HG02763 (cell line): Measurements from ENCODE around the gene DIPK1A.

Experiments used
- ATAC-seq: cut with Tn5 transposase; IDR thresholded peaks from one replicate; pipeline ENCODE4 v1.9.1; 2021; ENCODE audit warnings: mild to moderate bottlenecking, moderate library complexity; ENCODE audit not compliant: unreplicated experiment

The DIPK1A gene

DNA sequence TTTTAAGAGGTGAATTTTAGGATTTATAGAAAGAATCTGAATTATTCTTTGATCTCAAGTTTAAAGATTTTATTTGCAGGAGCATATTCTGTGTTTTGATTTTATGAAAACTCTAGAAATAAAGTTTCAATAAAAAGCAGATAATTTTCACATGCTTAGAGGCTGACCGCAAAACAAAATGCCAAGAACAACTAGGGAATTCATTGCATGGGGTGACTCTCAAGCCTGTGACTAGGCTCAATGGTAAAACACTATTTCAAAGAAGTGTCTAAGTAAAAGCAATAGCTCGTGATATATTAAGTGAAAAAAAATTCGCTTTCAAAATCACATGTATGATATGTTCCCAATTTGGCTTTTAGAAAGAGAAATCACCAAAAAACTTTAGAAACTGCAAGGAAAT is 79.9 kb downstream of the DIPK1A start:
- ATAC-seq = no peak

DNA sequence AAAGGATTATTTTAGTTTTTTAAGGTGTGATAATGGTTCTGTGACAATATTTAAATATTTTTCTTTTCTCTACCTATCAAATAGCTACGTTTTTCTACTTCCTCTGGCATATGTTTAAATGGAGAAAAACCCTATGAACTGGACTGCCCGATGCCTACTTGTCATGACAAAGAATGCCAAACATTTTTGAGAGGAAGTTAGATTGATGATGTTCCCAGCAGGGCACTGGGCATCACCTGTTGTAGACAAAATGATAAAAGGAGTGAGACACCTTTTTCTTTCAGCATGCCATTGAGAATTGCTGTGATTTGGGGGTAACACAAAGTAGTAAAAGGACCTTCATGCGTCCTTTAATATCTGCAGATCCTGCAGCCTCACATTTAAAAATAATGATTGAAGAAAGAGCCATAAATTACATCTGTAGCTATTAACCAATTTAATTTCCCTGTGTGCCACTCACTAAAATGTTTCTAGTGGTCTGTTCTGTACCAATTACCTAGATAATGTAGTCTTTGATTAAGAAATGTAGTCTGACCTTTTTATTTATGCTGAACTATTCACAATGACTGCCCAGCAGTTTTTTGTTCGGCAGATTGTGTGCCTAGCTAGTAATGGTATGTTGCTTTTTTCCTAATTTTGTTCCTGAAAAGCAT is 81.8 kb downstream of the DIPK1A start:
- ATAC-seq = no peak

DNA sequence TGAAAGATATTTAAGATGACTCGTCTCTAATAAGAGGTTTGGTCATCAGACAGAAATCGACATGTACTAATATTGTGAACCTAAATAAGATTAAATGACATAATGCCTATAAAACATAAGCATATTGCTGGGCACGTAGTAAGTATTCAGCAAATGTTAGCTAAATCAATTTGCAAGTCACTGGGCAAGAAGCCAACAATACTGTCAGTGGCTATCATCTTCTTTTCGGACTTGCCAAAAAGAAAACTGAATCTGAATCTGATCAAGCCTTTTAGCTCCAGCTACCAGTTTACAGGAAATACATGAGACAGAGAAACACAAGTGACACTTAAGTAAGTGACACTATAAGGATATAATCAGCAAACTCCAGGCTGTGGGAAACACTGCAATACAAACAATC is 83.5 kb downstream of the DIPK1A start:
- ATAC-seq = no peak

DNA sequence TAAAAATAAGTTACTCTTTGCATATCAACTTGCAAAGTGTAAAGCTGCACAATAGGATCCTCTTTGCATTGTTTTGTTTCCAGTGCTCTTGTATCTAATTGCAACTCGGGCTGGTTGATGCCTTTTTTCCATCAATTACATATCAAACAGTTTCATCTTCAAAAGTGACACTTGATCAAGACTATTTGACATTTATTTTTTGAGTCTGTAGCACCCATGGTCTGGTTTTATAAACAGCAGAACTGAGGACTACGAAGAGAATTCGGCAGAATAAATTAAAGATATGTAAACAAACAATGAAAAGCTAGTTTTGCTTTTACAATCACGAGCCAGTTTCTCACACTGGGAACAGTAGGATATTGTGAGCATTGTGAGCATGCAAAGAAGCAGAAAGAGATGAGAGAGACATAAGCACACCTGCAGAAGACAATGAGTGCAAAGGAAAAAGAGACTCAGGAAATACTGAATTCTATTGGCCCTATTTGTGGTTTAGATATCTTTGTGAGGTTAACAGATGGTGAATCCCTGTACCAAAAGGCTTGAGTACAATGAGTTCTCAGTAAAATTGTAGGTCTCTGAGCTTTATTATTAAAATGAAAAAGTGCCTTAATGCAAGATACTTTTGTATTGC is 84.1 kb downstream of the DIPK1A start:
- ATAC-seq = no peak

DNA sequence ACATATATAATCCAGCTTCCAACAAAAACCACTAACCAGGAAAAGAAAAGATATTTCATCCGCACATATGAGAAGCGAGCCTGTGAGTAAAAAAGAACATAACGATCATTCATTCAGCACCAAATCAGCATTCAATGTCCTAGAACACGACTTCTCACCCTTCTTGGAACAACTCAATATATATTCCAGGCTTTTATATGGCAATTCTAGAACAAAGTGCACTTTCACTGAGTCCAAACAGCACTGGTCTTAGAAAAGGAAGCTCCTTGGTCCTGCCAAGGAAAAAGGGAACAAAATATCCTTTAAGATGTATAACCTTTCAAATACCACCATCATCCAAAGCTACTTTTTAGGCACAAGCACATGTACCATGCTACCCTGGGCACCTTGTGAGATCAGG is 84.9 kb downstream of the DIPK1A start:
- no peak for ATAC-seq

DNA sequence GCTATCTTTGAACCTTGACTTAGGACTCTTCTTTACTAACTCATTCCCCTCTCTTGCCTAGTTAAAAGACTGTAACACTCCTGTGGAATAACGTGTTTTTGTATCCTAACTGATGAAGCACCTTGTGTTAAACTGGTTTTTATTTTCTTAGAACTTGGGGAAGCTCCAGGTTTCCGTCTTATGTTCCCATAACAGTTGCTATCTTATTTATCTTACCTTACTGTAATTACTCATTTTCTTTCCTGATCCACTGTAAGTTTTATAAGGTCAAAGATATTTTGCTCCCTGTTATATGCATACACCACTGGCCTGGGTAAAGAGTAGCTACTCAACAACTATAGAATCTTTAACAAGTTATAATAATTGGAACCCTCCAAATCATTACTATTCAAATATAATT is 86.3 kb downstream of the DIPK1A start:
- ATAC-seq = no peak

DNA sequence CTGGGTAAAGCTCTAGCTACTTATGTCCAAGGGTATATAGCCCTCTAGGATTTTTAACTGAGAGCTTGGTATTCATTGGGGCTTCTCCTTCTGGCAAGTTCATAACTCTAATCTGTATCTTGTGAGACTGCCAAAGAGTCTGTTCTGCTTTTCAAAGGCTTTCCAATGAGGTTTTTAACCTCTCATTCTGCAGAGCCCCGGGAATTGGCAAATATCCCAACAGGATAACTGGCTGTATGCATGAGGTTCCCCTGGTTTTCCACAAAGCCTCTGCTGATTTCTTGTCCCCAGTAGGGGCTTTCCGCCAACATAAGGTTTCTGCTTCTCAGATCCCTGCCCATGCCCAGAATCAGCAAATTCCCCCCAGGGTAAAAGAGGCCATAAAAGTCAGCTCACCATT is 88.5 kb downstream of the DIPK1A start:
- ATAC-seq = no peak

DNA sequence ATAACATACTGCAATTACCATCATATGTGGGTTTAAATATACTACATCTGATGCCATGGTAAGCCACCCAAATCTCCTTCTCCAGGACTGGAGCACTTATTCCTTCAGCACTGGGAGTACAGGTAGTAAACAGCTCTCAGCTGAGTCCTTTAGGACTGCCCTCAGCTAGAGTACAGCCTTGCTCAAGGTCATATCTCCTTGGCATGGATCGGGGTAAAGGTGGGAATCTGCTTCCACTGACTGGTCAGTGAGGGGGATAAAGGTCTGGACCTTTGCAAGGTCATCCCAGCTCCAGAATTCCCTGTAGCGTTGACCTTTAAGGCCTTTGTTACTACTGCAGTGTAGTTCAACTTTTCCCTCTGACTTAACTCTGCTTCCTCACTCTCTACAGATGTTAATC is 90.7 kb downstream of the DIPK1A start:
- ATAC-seq = no peak

DNA sequence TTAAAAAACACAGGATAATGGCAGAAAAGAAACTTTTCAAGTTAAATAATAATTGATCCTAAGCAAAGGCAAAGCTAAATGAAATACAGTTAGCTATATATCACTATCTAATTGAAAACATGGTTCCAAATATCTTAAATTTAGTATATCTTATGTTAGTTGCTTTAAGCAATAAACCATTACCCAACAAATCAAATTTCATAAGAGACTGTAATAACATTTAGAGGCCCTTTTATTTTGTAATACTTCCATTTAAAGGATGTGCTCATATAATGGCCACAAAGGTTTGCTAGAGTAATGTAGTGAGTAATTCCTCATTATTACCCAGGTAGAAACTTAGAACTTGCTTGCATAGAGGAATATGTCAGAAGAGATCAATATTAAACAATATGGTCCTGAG is 97.1 kb downstream of the DIPK1A start:
- no peak for ATAC-seq

DNA sequence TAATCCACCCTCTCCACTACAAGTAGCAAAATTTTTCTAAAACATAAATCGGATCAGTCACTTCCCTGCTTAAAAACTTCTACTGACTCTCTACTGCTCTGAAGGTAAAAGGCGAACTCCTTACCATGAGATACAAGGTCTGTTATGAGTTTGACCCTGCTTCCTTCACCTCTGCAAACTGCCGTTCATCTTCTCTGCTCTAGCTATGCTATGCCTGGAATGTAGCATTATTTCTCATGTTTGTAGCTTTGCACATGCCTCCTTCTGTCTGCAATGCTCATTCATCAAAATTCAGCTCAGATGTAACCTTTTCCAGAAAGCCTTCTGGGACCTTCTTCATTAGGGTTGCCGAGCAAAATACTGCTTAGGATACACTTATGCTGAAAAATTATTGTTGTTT is 98.7 kb downstream of the DIPK1A start:
- no peak for ATAC-seq

DNA sequence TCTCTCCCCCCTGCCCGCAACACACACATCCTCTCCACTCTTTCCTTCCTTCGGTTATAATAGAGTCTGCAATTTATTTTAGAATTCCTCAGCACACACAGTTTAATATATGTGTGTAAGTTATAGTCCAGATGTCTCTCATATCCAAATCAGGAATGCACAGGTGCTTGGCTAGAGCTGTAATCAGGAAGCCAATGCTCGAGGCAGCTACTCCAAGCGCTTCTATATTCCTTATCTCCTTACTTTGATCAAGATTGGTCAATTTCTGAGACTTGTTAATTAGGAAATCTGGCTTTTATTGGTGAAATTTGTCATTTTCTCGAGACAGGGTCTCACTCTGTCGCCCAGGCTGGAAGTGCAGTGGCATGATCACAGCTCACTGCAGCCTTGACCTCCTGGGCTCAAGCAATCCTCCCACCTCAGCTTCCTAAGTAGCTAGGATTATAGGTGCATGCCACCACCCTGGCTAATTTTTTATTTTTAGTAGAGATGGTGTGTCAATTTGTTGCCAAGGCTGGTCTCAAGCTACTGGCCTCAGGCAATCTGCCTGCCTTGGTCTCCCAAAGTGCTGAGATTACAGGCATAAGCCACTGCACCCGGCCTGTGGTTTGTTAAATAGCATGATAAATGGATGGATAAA is 101.7 kb downstream of the DIPK1A start:
- ATAC-seq = no peak

DNA sequence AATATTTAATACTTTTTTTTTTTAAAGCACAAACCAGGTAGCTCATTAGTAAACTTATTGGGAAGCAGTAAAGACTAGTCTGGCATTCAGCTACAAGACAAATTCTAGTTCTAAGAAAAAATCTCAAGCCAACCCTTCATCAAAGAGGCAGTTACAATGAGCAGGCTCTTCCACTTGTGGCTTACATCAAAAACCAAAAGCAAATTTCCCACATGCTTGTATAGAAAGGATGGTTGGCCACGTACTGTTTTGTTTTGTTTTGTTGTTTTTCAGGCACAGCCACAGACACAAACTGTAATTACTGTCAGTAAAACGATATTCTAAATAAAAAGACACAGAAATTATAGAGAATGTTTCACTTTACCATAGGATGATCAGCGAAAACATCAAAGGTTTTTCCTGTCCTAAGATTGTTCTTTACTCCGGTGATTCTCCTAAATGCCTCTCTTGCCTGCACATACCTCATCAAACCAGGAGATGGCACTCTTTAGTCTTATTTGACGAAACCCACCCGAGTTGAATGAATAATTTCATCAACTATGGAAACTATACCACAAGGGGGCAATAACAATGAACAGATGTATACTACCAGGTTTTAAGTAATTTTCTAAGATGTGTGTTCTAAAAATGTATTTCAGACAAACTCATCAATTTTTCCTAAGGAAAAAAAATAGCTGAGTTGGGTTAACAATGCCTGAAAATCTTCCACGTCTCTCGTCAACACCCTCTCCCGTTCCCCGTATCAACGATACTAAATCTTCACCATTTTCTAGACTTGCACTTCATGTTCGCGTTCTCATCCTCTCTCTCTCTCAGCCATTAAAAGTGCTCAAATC is 102.5 kb downstream of the DIPK1A start:
- ATAC-seq = peak; percentile 65

DNA sequence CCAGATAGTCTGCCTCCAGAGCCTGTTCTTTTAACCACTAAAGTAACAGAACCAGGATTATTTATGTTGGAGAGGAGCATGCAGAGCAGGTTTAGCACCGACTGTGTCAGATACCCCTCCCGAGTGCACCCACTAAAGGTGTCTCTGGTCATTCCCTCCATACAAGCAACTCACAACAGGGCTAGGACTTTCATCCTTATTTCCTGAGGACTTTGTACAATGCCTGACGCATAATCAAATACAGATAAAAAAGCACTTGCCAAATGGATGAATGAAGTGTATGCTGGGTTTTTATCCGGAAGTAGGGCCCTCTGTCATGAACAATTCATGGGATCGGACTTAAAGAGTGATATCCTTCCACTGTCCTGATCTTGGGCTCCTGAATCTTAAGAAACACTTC is 103.4 kb downstream of the DIPK1A start:
- ATAC-seq = no peak

DNA sequence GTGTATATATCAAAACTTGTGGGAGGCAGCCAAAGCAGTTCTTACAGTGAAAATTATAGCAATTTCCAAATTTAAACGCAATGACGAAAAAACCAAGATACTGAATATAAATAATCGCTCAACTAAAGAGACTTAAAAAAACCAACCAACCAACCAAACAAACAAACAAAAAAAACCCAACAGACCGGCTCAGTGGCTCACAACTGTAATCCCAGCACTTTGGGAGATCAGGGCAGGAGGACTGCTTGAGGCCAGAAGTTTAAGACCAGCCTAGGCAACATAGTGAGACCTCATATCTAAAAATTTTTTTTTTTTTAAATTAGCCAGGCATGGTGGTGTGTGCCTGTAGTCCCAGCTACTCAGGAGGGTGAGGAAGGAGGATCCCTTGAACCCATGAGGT is 106.0 kb downstream of the DIPK1A start:
- ATAC-seq = no peak

DNA sequence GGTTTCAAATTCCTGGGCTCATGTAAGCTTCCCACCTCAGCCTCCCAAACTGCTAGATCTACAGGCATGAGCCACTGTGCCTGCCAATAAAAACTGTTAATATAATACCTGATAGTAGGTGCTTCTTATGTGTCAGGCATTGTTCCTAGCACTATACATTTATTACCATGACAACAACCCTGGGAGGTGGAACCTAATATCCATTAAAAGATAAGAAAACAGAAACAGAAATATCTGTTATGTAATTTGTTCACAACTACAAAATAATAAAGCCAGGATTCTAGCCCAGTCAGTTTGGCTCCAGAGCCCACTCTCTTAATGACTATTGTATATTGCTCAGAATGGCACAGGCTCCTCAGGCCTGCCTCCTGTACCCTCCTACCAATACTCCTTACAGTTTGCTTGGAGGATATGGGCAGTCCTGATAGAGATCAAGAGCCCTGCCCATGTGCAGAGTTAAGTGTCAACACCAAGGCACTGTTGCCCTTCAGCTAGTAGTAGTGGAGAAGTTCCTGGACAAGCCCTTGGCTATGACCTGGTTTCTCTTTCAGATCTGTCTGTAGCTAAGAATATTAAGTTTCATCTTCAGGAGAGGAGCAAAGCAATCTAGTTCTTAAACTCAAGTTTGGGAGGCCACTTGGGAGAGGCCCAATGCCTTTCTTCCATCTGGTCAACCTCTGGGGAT is 107.0 kb downstream of the DIPK1A start:
- ATAC-seq = no peak

DNA sequence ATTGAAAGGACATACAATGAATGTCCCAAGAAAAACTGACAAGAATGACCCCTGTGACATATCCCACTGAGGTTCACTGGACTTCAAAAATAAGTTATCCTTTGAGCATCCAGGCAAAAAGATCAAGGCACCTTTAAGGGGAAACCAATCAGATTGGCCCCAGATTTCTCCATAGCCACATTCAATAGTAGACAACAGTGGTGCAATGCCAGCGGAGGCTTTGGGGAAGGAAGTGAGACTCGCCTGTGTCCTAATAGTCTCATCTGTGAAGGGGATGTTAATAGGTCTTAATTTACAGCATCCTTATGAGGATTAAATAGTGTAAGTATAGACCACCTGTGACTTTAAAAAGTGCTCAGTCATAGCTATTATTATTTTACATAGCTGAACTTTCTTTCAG is 108.0 kb downstream of the DIPK1A start:
- no peak for ATAC-seq

DNA sequence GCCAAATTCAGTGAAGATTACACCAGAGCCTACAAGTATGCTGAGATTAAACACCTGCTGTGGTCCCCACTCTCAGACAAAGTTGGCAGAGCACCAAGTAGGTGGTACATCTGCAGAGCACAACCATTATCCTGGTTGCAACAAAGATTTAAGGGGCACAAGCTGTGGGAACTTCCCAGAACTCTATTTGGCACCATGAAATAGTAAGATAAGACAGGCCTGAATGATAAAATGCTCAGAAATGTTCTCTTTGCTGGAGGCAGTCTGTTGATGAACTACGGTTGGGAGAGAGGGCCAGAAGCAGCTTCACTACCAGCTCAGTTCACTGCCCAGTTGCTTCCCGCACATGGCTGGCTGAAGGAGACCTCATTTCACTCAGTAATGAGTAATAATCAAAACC is 109.5 kb downstream of the DIPK1A start:
- ATAC-seq = no peak

DNA sequence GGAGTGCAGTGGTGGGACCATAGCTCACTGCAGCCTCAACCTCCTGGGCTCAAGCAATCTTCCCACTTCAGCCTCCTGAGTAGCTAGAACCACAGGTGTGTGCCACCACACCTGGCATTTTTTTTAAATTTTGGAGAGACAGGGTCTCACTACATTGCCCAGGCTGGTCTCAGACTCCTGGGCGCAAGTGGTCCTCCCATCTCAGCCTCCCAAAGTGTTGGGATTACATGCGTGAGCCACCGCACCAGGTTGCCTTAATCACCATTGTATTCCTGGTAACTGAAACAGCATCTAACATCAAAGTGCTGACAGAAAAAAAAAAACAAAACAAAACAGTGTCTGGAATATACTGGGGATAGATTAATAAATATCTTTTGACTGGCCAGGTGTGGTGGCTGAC is 111.2 kb downstream of the DIPK1A start:
- no peak for ATAC-seq

DNA sequence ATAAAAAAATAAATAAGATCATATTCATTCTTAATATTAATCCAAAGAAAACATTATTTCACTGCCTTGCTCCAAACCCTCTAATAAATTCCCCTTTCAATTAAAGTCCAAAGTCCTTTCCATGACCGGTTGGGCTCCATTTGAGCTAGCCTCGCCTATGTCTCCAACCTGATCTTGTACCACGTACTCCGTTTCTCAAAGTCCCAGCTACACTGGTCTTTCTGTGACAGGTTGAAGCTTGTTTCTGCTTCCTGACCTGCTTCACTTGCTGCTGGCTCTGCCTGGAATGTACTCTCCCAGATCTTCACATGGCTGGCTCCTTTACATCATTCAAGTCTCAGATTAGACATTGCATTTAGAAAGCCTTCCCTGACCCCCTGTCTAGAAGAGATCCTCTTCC is 113.1 kb downstream of the DIPK1A start:
- ATAC-seq = no peak

DNA sequence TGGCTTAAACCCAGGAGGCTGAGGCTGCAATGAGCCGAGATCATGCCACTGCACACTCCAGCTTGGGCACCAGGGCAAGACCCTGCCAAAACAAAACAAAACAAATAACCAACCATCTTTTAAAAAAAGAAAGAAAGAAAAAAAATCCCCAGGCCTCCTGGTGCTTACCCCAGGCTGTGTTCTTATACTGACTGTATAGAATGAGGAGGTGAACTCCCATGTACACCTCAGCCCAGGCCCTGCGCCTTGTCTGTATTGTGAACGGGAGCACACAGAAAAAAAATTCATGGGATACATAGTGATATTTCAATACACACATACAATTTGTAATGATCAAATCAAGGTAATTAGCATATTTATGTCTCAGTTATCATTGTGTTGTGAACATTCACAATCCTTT is 115.4 kb downstream of the DIPK1A start:
- no peak for ATAC-seq

DNA sequence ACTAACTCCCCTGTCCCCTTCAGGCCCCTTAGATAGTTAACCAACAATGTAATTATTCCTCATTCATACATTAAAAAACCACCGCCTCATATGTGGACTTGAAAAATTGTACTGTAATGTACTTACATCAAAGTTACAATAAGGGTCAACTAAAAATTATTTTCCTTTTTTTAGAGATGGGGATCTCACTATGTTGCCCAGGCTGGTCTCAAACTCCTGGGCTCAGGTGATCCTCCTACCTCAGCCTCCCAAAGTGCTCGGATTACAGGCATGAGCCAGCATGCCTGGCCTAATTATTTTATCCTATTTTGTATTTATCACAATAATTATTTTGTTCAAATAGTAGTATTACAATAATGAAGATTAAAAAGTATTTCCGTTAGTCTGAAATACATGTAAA is 116.8 kb downstream of the DIPK1A start:
- ATAC-seq = no peak
